ENCODE results near the gene WWC1.

The WWC1 gene

GRCh38 chr5:168340487-168340886, 49.0 kb downstream of the WWC1 start:
- no peak for DNase-seq (ENCODE audit: extremely low read depth, low read depth)
- TF ChIP-seq, protein P1, sequence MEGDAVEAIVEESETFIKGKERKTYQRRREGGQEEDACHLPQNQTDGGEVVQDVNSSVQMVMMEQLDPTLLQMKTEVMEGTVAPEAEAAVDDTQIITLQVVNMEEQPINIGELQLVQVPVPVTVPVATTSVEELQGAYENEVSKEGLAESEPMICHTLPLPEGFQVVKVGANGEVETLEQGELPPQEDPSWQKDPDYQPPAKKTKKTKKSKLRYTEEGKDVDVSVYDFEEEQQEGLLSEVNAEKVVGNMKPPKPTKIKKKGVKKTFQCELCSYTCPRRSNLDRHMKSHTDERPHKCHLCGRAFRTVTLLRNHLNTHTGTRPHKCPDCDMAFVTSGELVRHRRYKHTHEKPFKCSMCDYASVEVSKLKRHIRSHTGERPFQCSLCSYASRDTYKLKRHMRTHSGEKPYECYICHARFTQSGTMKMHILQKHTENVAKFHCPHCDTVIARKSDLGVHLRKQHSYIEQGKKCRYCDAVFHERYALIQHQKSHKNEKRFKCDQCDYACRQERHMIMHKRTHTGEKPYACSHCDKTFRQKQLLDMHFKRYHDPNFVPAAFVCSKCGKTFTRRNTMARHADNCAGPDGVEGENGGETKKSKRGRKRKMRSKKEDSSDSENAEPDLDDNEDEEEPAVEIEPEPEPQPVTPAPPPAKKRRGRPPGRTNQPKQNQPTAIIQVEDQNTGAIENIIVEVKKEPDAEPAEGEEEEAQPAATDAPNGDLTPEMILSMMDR (IDR thresholded peaks at IDR 0.05; ENCODE audit: low read depth, low read length, missing control alignments): no peak
- no peak overlapping the region for H3K4me3 ChIP-seq (replicated peaks; ENCODE audit: low read depth, low read length)

DNA sequence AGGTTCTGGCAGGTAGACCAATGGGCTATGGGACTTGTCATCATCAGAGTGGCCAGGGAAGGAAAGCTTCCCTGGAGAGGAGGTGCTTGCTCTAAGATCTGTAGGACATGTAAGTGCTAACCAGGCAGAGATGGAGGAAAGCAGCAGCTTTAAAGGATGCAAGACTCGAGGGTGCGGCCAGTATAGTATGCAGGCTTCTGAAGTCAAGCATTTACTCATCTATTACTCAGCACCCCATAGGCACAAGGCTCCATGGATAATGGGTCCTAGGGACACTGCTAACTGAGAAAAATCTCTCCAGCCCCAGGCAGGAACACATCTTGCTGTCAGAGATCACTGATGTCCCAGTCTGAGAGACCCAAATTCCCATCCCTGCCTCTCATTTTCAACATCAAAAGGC, 49.7 kb downstream of the WWC1 start:
- DNase-seq (ENCODE audit: extremely low read depth, low read depth): no peak
- no peak overlapping the region for H3K4me3 ChIP-seq (replicated peaks; ENCODE audit: low read depth, low read length)
- TF ChIP-seq, protein P1 (IDR thresholded peaks at IDR 0.05; ENCODE audit: low read depth, low read length, missing control alignments): no peak

DNA sequence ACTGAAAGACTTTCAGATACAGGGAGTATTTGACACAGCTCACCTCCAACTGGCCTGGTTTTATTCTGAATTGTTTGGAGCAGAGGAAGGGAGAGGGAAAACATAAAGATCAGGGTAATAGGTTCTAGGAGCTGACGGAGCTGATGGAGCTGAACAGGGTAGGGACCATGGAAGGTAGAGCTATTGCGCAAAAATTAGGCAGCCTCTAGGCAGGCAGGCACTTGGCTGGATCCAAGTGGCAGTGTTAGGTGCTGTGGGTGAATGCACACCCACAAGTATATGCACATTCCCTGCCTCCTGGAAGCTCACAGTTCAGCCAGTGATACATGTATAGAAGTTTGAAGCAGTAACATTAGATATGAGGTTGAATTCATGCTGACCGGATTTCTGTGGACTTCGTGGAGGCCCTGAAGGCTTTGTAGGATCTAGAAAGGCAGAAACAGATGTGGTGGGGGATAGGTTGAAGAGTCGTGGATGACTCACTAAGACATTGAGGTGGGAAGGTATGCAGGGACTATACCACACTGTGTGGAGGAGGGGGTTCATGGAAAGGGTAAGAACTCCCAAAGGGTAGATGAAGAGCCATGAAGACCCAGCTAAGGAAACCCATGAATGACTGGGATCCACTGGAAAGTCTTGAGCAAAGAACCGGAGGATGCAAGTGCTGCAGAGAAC, 50.8 kb downstream of the WWC1 start:
- no peak overlapping the region for H3K4me3 ChIP-seq (replicated peaks; ENCODE audit: low read depth, low read length)
- TF ChIP-seq, protein P1 (IDR thresholded peaks at IDR 0.05; ENCODE audit: low read depth, low read length, missing control alignments): no peak
- DNase-seq (ENCODE audit: extremely low read depth, low read depth): no peak

DNA sequence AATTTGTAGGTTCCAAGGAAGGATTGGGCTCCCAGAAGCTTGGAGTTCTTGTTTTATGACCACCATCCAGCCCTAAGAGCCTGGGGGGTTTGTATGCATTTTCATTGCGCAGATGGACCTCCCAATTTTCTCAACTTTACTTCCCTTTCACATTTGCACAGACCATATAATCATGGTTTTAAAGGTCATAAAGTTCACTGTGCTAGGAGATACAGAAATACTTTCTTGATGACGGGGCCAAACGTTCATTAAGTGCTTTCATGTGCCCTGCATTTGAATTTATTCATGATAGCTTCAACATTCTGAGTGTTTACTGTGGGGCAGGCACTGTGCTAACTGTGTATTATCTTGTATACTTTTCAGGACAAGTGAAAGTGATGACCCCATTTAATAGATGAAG, 51.5 kb downstream of the WWC1 start:
- no peak overlapping the region for H3K4me3 ChIP-seq (replicated peaks; ENCODE audit: low read depth, low read length)
- no peak for DNase-seq (ENCODE audit: extremely low read depth, low read depth)
- TF ChIP-seq, protein P1 (IDR thresholded peaks at IDR 0.05; ENCODE audit: low read depth, low read length, missing control alignments): no peak

GRCh38 chr5:168346417-168346816, 55.0 kb downstream of the WWC1 start:
- H3K4me3 ChIP-seq (replicated peaks; ENCODE audit: low read depth, low read length): no peak overlapping the region
- no peak for DNase-seq (ENCODE audit: extremely low read depth, low read depth)
- TF ChIP-seq, protein P1 (IDR thresholded peaks at IDR 0.05; ENCODE audit: low read depth, low read length, missing control alignments): no peak

GRCh38 chr5:168347368-168348083, 56.1 kb downstream of the WWC1 start:
- TF ChIP-seq, protein P1 (IDR thresholded peaks at IDR 0.05; ENCODE audit: low read depth, low read length, missing control alignments): no peak
- H3K4me3 ChIP-seq (replicated peaks; ENCODE audit: low read depth, low read length): no peak overlapping the region
- no peak for DNase-seq (ENCODE audit: extremely low read depth, low read depth)

Measured in HFF-Myc (cell line).